Ovary (tissue), 9 donors: Measurements from ENCODE around the gene SRSF7. TPM values are rescaled to one million over a fixed set of nuclear protein-coding genes. Genes with fewer than 3 reads are reported as not detected.

Experiments
- DNase-seq, 5 donors: peaks; one replicate each; pipeline ENCODE4 v3.0.0-alpha.2; 2019 to 2020
- H3K27ac ChIP-seq, 2 donors: fragments of 200-600 bp; one replicate each; pipeline versions ENCODE4 v1.5.1 to v1.8.0; 2019 to 2022
- H3K27me3 ChIP-seq: fragments of 200-600 bp; one replicate; pipeline ENCODE4 v1.8.0; 2022
- H3K36me3 ChIP-seq: fragments of 200-600 bp; sonication (generic); one replicate; pipeline ENCODE4 v1.5.1; 2019
- H3K4me1 ChIP-seq: one replicate; pipeline ENCODE4 v1.8.1; 2013; ENCODE audit warnings: mild to moderate bottlenecking, moderate library complexity; ENCODE audit not compliant: insufficient read depth
- H3K4me3 ChIP-seq: fragments of 200-600 bp; sonication (generic); one replicate; pipeline ENCODE4 v1.5.1; 2017
- H3K9me3 ChIP-seq, 2 donors: fragments of 200-600 bp in 1 of 2; sonication (generic) in 1 of 2; one replicate each; pipeline versions ENCODE4 v1.5.1 to v1.8.1; 2013 to 2019; ENCODE audit warnings: mild to moderate bottlenecking in 1 of 2, moderate library complexity in 1 of 2
- CTCF ChIP-seq, 3 donors: fragments of 450-650 bp in 2 of 3; fragments of 200-600 bp in 1 of 3; IDR thresholded peaks; one replicate each; pipeline versions ENCODE4 v1.5.1 to v1.8.0; 2016 to 2022; ENCODE audit warnings: antibody characterized with exemption in 3 of 3, mild to moderate bottlenecking in 1 of 3
- EP300 ChIP-seq: sonication (generic); formaldehyde crosslinking; IDR thresholded peaks from one replicate; pipeline ENCODE4 v1.6.1; 2017; ENCODE audit warnings: antibody characterized with exemption
- POLR2A ChIP-seq: fragments of 450-650 bp; IDR thresholded peaks from one replicate; pipeline ENCODE4 v1.6.1; 2017; ENCODE audit warnings: antibody characterized with exemption, mild to moderate bottlenecking, moderate library complexity
- WGBS, 3 donors: extraction: QIAGEN DNeasy Blood & Tissue Kit in 1 of 3; methylation state at CpG; one replicate each; pipeline versions ENCODE4 v1.1.5 to v1.1.7; 2013 to 2017; 5-methylcytosine and 5-hydroxymethylcytosine counted together
- intact Hi-C, 4 donors: fragments of 100-400 bp; cut with DNase I; formaldehyde crosslinking; loops; one replicate each; pipeline versions ENCODE4 v1.11.0 to v1.15.1; 2022 to 2023
- polyA plus RNA-seq, 2 donors: library from polyadenylated mRNA; stranded (reverse); fragments of 200-250 nt in 1 of 2; fragments of 350-450 nt in 1 of 2; fragmentation: Illumina TruSeq in 1 of 2; extraction: RNeasy Lipid Tissue Mini Kit (QIAGEN cat#74804) in 1 of 2; gene quantifications; one replicate each; pipeline ENCODE4 v1.2.3, GENCODE V29; 2013 to 2014
- total RNA-seq, 7 donors: library from RNA; depleted of rRNA in 2 of 7; stranded (reverse); fragments of >200 nt in 2 of 7; fragmentation: NEBNext Ultra II Directional in 3 of 7; extraction: Animal tissue kit (Norgen Biotek cat#: 25700) in 3 of 7; gene quantifications; one replicate each; pipeline versions ENCODE4 v1.1.0 to v1.2.4, GENCODE V29; 2016 to 2023
- donor health status: DM: no; HTN: no; CAD: no; lungs with moderate emphysema.
- donor health status: DM: no; HTN: no; CAD: no.
- donor health status: Bipolar disorder and iron deficiency.
- donor health status: DM: yes; HTN: yes; CAD: no.
- donor health status: DM: no; HTN: no; CAD: no.
- donor health status: DM: yes; HTN: yes; CAD: no.

Gene SRSF7
- total and polyA plus RNA-seq, 9 donors: 81.1 to 163 (median 106) TPM

- WGBS, 3 donors: 82 to 89% (median 83%) methylated on average over 6 of the region's 6 CpGs
- TF ChIP-seq EP300: no peak
- no peak for TF ChIP-seq POLR2A
- no peak for TF ChIP-seq CTCF (IDR thresholded peaks at IDR 0.05)
- H3K4me3 ChIP-seq: no peak overlapping the region
- intact Hi-C loops: loop anchor here (5.0 to 10.0 kb wide), 4 partner anchors 196 to 419 kb away; no protein-coding TSS in a partner anchor
- DNase-seq: no peak
- no peak overlapping the region for H3K27ac ChIP-seq
- H3K4me1 ChIP-seq: no peaks in the 10 kb centered on the region
- no peaks in the 10 kb centered on the region for H3K9me3 ChIP-seq
- H3K36me3 ChIP-seq: no peaks in the 10 kb centered on the region
- H3K27me3 ChIP-seq: no peaks in the 10 kb centered on the region
Measured at GRCh38 chr2:38733300-38733971, 17.7 kb downstream of the SRSF7 start.

GRCh38 chr2:38731684-38732221 lies 19.4 kb downstream of the SRSF7 start:
- no peak overlapping the region for H3K4me3 ChIP-seq
- intact Hi-C loops: loop anchor here (2.0 to 10.0 kb wide), 5 partner anchors 13 to 417 kb away; no protein-coding TSS in a partner anchor
- no peaks in the 10 kb centered on the region for H3K36me3 ChIP-seq
- no peak for TF ChIP-seq CTCF (IDR thresholded peaks at IDR 0.05)
- TF ChIP-seq POLR2A: no peak
- no peak for TF ChIP-seq EP300
- H3K27me3 ChIP-seq: no peaks in the 10 kb centered on the region
- no peak overlapping the region for H3K27ac ChIP-seq
- H3K9me3 ChIP-seq: no peaks in the 10 kb centered on the region
- DNase-seq: no peak
- WGBS, 3 donors: 89 to 93% (median 93%) methylated on average over 14 of the region's 14 CpGs
- H3K4me1 ChIP-seq: no peaks in the 10 kb centered on the region

GRCh38 chr2:38731090-38731489 lies 20.1 kb downstream of the SRSF7 start:
- Histone ChIP-seq H3K9me3 (no peaks in the 10 kb centered on the region), H3K4me1 (no peaks in the 10 kb centered on the region), H3K4me3 (no peak overlapping the region), H3K36me3 (no peaks in the 10 kb centered on the region), H3K27me3 (no peaks in the 10 kb centered on the region), H3K27ac (no peak overlapping the region)
- no peak for DNase-seq
- WGBS, 3 donors: 96 to 99% (median 97%) methylated on average over 7 of the region's 7 CpGs
- TF ChIP-seq POLR2A (no peak), EP300 (no peak), CTCF (IDR thresholded peaks at IDR 0.05) (no peak)
- intact Hi-C loops: loop anchor here (2.0 to 10.0 kb wide), 5 partner anchors 14 to 416 kb away; no protein-coding TSS in a partner anchor

GRCh38 chr2:38728694-38729093 lies 22.5 kb downstream of the SRSF7 start:
- WGBS, 3 donors: 53 to 93% (median 55%) methylated on average over 2 of the region's 2 CpGs
- Histone ChIP-seq H3K27me3 (no peaks in the 10 kb centered on the region), H3K9me3 (no peaks in the 10 kb centered on the region), H3K27ac (no peak overlapping the region), H3K4me3 (no peak overlapping the region), H3K36me3 (no peaks in the 10 kb centered on the region), H3K4me1 (no peaks in the 10 kb centered on the region)
- DNase-seq: no peak
- TF ChIP-seq CTCF (IDR thresholded peaks at IDR 0.05) (no peak), POLR2A (no peak), EP300 (no peak)
- intact Hi-C loops: loop anchor here in 2 of 4 donors (2.0 to 10.0 kb wide), 3 partner anchors 16 to 144 kb away; partner anchors contain the start of gene HNRNPLL (in 1 of the 2)
